Measurements from ENCODE around the gene DUSP22.

DNA sequence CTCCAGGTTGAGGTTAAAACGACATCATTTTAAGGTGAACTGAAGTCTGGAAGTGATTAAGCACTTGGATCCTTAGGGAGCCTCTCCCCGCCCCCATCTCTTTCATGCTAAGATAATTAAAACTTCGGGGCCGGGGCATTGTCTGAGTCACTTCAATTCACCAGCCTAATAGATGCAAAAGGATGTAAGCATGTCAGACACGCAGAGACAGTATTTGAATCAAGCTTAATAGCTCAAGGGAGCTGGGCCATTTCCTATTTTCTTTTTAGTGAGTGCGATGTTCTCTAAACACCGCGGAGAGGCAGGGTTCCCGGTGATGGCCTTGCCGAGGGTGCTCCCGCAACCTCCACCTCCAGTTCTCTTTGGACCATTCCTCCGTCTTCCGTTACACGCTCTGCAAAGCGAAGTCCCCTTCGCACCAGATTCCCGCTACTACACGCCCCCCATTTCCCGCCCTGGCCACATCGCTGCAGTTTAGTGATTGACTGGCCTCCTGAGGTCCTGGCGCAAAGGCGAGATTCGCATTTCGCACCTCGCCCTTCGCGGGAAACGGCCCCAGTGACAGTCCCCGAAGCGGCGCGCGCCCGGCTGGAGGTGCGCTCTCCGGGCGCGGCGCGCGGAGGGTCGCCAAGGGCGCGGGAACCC lies 98.7 kb downstream of the DUSP22 start:
- TF ChIP-seq CTCF (IDR thresholded peaks at IDR 0.05; ENCODE audit: low read length) (no peak), EZH2 (optimal IDR thresholded peaks at IDR 0.05; ENCODE audit: low read depth, low read length) (no peak), EZH2phosphoT487 (IDR thresholded peaks at IDR 0.05; ENCODE audit: low read length) (no peak)
